HG03378 (cell line): ENCODE data around the gene PLXNB2.

Experiments used
- ATAC-seq: cut with Tn5 transposase; IDR thresholded peaks from one replicate; pipeline ENCODE4 v1.9.1; 2021; ENCODE audit warnings: mild to moderate bottlenecking, moderate library complexity; ENCODE audit not compliant: unreplicated experiment

PLXNB2 gene

DNA sequence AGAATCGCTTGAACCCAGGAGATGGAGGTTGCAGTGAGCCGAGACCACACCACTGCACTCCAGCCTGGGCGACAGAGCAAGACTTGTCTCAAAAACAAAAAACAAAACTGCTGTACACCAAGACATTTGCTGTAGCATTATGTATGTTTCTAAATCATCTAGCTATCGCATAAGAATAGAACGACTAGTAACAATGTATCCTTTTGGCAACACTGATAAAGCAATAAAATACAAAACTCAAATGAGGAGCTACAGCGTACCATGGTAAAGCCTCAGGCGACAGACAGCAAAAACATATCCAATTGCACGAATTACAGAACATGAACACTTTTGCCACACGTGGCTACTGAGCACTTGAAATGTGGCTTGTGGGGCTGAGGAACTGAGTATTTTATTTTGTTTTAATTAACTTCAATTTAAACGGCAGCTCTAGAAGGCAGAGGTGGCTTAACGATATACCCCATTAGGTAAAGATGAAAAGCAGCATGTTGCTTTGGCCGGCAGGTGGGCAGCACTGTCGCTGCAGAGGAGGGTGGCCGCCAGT, 65.0 kb downstream of the PLXNB2 start:
- no peak for ATAC-seq

DNA sequence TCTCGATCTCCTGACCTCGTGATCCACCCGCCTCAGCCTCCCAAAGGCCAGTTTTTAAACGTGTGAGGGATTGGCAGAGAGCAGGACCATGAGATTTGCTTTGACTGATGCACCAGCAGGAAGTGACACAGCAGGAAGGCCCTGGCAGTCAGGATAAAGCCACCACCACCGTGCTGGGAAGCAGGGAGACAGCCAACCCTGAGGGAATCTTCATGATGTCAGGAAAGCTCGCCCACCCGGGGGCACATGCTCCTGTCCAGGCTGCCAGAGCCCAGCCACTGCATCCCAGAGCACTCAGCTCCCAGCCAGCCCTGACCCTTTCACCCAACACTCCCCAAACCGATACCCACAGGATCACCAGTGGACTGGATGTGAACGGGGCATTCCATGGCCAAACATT, 68.7 kb downstream of the PLXNB2 start:
- no peak for ATAC-seq

DNA sequence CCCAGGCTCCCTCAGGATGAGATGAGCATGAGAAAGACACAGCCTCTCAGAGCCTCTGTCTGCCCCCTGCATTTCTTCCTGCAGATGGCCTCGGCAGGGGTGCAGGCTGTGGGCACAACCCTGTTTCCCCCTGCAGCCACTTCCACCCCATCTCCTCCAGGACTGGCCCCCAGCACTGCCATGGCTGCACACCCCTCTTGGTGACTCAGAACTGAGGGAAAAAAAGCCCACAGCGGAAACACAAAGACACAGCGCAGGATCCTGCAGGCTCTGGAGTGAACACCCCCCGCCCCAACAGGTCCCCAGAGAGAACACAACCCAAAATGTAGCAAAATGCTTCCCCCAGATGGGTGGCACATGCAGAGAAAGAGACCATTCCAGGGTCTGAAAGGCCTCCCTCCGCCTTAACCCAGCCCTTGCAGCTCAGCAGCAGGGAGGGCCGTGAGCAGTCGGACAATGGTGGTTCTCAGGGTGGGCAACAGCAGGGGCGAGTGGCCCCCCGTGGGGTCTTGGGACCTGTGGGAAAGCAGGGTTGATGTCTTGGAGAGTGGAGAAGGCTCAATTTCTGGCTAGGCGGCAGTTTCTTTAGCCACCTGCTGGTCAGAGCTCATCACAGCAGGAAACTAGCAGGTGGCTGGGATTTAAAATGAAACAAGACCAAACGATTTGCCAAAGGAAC, 70.6 kb downstream of the PLXNB2 start:
- ATAC-seq = no peak

DNA sequence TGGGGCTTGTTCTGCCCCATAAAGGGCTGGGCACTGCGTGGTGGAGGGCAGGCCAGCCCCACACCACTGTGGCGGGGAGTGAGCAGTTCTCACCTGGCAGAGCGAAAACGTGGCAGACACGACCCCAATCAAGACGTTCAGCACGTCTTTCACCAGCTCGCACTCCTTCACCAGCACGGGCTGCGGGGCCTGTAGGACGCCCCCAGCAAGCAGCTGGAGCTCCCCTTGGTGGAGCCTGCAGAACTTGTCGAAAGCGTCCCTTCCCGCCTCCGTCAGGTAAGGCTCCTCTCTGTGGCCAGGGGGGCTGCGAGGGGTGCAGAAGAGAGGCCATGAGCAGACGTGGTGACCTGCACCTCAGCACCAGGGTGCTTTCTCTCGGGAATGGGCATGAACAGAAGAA, 74.2 kb downstream of the PLXNB2 start:
- no peak for ATAC-seq

DNA sequence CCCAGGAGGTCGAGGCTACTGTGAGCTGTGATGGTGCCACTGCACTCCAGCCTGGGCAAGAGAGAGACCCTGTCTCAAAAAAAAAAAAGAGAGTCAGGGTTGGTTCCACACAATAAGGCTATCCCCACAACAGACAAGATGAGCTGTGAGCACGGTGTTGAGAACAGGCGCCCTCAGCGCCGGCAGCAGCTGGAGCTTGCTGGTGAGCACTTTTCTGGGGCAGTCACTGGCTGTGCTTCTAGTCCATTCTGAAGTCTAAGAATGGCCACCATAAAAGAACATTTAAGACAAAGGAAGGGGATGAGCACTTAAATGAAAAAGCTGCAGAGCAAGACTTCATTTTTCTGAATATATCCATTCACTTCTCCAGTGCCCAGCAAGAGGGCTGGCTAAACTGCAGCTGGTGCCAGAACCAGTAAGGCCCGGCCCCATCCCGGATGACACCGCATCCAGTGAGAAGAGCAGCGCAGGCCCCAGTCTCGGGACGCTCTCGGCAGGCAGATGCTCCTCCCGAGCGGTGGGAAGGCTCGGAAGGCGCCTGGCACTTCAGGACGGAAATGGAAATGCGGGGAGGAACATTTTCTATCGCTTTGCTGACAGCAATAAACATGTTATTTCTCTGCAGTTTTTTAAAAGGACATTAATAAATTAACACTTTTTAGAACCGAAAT, 74.8 kb downstream of the PLXNB2 start:
- ATAC-seq = no peak

DNA sequence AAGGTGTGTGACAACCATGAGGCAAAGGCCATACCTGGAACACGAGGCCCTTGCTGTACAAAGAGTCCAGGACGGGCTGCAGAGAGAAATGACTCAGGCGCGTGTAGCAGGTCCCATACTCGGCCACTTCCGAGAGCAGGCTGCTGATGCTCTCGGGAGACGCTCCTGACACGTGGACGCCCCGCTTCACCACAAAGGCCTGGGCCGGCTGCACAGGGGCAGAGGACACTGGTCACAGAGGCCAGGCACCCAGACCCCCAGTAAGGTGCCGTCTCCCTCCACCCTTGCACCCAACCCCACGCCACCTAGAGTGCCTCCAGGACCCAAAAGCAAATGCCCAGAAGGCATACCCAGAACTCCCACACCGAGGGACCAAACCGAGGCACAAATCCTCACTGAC, 78.1 kb downstream of the PLXNB2 start:
- ATAC-seq = no peak

DNA sequence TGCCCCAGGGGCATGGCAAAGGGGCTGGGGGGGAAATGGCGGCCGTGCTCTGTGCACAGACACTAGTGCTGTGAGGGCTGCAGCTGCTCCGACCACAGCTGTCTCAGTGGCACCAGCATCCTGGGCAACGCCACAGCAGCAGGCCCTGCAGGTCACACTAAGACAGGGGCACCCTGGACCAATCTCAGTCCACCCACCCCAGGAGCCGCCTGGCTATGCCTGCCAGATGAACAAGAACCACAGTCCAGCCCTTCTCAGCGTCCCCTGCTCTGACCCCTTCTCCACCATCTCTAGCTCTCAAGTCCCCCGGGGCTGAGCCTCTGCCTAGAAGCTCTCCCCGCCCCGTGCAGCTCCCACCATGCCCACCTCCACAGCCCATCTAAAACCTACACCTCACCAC, 79.1 kb downstream of the PLXNB2 start:
- ATAC-seq = no peak

DNA sequence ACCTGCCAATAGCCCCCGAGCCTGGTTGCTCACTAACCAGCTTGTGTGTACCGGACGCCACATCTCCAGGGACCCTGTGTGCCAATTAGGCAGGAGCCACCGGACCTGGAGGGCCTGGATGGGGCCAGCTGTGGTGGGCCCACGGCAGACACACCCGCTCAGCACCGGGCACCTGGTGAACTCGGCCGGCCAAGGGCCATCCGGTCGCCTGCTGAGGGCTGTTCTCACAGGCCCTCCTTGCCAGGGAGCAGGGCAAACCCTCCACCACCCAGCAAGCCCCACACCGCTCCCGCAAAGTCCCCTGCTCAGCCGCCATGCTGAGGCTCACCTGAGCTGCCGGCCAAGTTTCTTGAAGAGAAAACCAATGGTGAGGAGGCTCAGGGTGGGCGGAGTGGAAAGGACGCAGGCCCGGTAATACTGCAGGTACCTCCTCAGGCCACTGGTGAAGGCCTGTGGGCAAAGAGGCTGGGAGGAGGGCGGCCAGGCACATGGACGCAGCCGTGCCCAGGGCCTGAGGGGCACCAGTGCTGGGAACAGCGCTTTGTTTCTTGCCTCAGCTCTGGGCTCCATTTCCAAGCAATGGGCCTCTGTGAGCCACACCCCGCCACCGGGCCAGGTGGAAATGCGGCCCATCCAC, 79.7 kb downstream of the PLXNB2 start:
- no peak for ATAC-seq

DNA sequence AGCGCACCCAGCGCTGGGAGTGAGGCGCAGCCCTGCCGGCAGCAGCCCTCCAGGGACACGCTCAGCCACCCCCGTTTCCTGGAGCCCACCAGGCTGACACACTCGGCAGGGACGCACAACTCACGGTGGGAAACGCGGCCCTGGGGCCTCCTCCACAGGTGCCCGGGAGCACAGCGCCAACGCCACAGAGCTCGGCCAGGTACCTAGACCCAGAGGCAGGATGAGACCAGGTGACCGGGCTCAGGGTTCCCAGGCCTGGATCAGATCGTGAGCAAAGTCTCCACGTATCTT, 80.6 kb downstream of the PLXNB2 start:
- ATAC-seq = no peak

DNA sequence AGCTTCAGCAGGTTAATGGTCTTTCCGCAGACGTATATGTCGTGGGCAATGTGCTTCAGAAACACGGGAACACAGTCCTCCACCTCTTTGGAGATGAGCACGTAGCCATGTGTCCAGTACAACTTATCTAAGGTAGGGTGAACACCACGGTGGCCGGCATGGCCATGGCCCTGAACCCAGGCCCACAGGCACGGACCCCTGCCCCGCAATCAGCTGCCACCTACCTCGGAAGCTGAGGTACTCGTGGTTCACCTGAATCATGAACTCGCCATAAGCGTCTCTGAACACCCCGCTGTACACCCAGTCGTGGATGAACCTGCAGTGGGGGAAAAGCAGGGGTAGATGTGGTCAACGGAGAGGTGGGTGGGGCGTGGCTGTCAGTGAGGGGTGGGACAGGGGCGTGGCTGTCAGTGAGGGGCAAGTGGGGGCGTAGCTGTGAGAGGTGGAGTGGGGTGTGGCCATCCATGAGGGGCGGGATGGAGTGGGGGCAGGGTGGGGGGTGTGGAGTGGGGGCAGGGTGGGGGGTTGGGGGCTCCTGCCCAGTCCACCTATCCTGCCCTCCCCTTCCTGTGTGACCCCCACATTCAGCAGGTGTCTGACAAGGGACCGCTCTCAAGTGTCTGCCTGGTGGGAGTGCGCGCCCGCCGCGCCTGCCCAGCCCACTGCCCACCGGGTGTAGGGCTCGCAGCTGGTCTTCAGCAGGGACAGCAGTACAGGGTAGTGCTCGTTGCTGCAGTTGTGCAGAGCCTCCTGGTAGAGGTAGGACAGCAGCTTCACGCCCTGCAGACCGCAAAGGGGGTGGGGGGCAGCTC, 81.2 kb downstream of the PLXNB2 start:
- ATAC-seq = no peak

DNA sequence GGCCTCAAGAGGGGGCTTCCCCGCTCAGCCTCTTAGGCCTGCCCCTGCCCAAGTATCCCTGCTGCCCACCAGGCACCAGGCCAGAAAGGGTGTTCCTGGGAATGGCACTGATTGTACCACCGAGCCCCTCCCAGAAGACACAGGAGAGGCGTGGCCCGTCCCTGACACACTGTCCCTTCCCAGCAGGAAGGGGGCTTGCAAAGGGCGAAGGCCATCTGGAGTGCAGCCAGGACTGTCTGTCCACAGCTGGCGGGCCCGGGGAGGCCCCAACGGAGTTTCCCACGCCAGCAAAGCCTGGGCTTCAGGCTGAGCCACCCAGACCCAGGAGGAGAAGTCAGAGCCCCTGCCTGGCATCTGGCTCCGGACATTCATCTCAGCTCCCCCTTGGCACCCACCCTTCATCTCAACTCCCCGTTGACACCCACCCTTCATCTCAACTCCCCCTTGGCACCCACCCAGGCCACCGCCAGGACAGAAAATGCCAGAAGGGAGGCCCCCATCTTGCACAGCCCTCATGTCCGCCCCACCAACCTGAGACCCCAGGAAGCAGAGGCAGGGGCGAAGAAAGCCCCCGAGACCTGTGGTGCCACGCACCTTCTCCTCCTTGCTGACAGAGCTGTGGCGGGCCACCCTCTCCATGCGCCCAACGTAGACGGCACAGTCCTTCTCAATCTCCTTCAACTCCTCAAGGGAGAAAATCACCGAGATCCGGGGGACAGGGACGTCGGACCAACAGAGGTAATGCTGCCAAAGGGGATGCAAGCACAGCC, 82.1 kb downstream of the PLXNB2 start:
- ATAC-seq = no peak
